GM12891 (cell line): Measurements from ENCODE around the gene MEF2B.

Experiments used
- PAX5 ChIP-seq: IDR thresholded peaks from 2 replicates; pipeline ENCODE4 v1.6.1; 2011; ENCODE audit warnings: low read length, moderate library complexity, mild to moderate bottlenecking; ENCODE audit not compliant: insufficient read depth, severe bottlenecking
- POLR2A ChIP-seq: IDR thresholded peaks from 2 replicates; pipeline ENCODE4 v1.6.1; 2011; ENCODE audit warnings: low read depth, low read length, control low read depth
- POLR2AphosphoS5 ChIP-seq: IDR thresholded peaks from 2 replicates; pipeline ENCODE4 v1.6.1; 2011; ENCODE audit warnings: low read depth, low read length, control low read depth
- POU2F2 ChIP-seq: IDR thresholded peaks from 2 replicates; pipeline ENCODE4 v1.6.1; 2011; ENCODE audit warnings: low read depth, mild to moderate bottlenecking, control low read depth, low read length, moderate library complexity
- SPI1 ChIP-seq: IDR thresholded peaks from 2 replicates; pipeline ENCODE4 v1.6.1; 2011; ENCODE audit warnings: low read depth, low read length, control low read depth
- TAF1 ChIP-seq: IDR thresholded peaks from 2 replicates; pipeline ENCODE4 v1.6.1; 2011; ENCODE audit warnings: low read depth, low read length, control low read depth

DNA sequence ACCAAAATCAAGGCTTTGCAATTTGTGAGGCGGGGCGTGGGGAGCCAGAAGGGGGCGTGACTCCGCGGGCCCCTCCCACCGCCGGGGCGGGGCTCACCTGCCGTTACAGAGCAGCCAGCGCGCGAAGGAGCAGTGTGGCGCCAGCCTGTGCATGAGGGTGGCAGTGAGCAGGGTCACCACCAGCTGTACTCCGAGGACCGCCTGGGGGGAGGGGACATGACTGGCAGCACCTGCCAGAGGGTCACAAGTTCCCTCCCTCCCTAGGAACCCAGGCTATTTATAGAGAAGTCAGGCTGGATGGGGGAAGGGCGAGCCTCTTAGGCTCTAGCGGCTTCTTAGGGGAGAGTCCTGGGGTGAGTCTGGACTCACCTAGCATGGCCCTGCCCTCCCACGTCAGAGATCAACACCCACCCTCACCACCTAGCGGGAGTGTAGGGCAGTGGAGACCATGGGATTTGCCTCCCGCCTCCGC is 35.3 kb downstream of the MEF2B start:
- no peak for TF ChIP-seq POLR2AphosphoS5
- TF ChIP-seq POLR2A, result no peak
- no peak for TF ChIP-seq SPI1
- no peak for TF ChIP-seq POU2F2
- TF ChIP-seq TAF1, result no peak
- TF ChIP-seq PAX5, result no peak
